Heart right ventricle (tissue), 16 donors: ENCODE results near the gene HUNK. TPM values are rescaled to one million over a fixed set of nuclear protein-coding genes. Genes with fewer than 3 reads are reported as not detected.

Experiments
- ATAC-seq, 8 donors: fragments of 200-7000 bp; cut with Tn5 transposase; one replicate each; pipeline ENCODE4 v1.9.1; 2020; ENCODE audit warnings: mild to moderate bottlenecking in 8 of 8, moderate library complexity in 8 of 8, moderate number of reproducible peaks in 1 of 8
- DNase-seq, 2 donors: peaks; one replicate each; pipeline ENCODE4 v3.0.0-alpha.2; 2020
- H3K27ac ChIP-seq, 10 donors: fragments of 200-600 bp; sonication (generic) in 2 of 10; one replicate each; pipeline versions ENCODE4 v1.5.0 to v1.8.0; 2020 to 2022; ENCODE audit warnings: mild to moderate bottlenecking in 3 of 10
- H3K27me3 ChIP-seq, 7 donors: fragments of 200-600 bp; one replicate each; pipeline ENCODE4 v1.8.0; 2021 to 2022; ENCODE audit warnings: mild to moderate bottlenecking in 2 of 7
- H3K36me3 ChIP-seq, 9 donors: fragments of 200-600 bp; sonication (generic) in 1 of 9; one replicate each; pipeline versions ENCODE4 v1.5.0 to v1.8.0; 2020 to 2022; ENCODE audit warnings: mild to moderate bottlenecking in 2 of 9
- H3K4me1 ChIP-seq, 9 donors: fragments of 200-600 bp; sonication (generic) in 1 of 9; one replicate each; pipeline versions ENCODE4 v1.5.0 to v1.8.0; 2020 to 2022; ENCODE audit warnings: mild to moderate bottlenecking in 4 of 9
- H3K4me3 ChIP-seq, 10 donors: fragments of 200-600 bp; sonication (generic) in 2 of 10; one replicate each; pipeline versions ENCODE4 v1.5.0 to v1.8.0; 2020 to 2022; ENCODE audit warnings: mild to moderate bottlenecking in 7 of 10, moderate library complexity in 2 of 10
- H3K9me3 ChIP-seq, 11 donors: fragments of 200-600 bp in 10 of 11; sonication (generic) in 2 of 11; one replicate each; pipeline versions ENCODE4 v1.5.0 to v1.8.0; 2013 to 2022; ENCODE audit warnings: mild to moderate bottlenecking in 2 of 11, control low read depth in 1 of 11, moderate library complexity in 1 of 11
- WGBS, 2 donors: extraction: QIAGEN DNeasy Blood & Tissue Kit; methylation state at CpG; one replicate each; pipeline ENCODE4 v1.1.7; 2013; ENCODE audit warnings: inconsistent platforms in 1 of 2; 5-methylcytosine and 5-hydroxymethylcytosine counted together
- intact Hi-C, 10 donors: fragments of 100-400 bp; cut with DNase I; formaldehyde crosslinking; loops; one replicate each; pipeline versions ENCODE4 v1.11.1 to v1.14.2; 2022
- polyA plus RNA-seq, 2 donors: library from polyadenylated mRNA; stranded (reverse); fragments of 200-250 nt; gene quantifications; one replicate each; pipeline ENCODE4 v1.2.3, GENCODE V29; 2013
- total RNA-seq, 10 donors: library from RNA; stranded (reverse); fragmentation: NEBNext Ultra II Directional in 3 of 10; extraction: Animal tissue kit (Norgen Biotek cat#: 25700) in 3 of 10; gene quantifications; one replicate each; pipeline versions ENCODE4 v1.2.1 to v1.2.4, GENCODE V29; 2021 to 2023
- TF ChIP-seq, protein P1 (sequence below), 9 donors: fragments of 200-600 bp; sonication (generic) in 2 of 9; IDR thresholded peaks; one replicate each; pipeline versions ENCODE4 v1.5.0 to v1.8.0; 2021 to 2022; ENCODE audit warnings: antibody characterized with exemption in 9 of 9, mild to moderate bottlenecking in 5 of 9, moderate library complexity in 1 of 9
- donor health status: Arrhythmogenic right ventricular cardiomyopathy.
- donor health status: ischemic (EF 13 %, LVEDD 7.1; RV severe dilation, severe dysfunction).
- donor health status: healthy with polysubstance abuse.
- donor health status: DM: no; HTN: yes; CAD: no.
- donor health status: DM: no; HTN: no; CAD: no.
- donor health status: ischemic (EF 25% LVEDD 6.9; RV normal size, moderate dysfunction).
- donor health status: ischemic (EF 25% LVEDD 5.7; RV mildly dilated, moderate dysfunction).
- donor health status: healthy.
- donor health status: DM: yes; HTN: yes; CAD: no.
- donor health status: Ischemic cardiomyopathy.
- donor health status: ischemic (EF 35%, LVEDD 5.7; RV mildly dilated, moderate dysfunction).
- donor health status: nonischemic (EF 11% LVEDD 7.7; RV severe dilation, severe dysfunction).
- donor health status: DM: yes; HTN: yes; CAD: no.
- donor health status: PGD.
- donor health status: ischemic (EF 29% LVEDD 5.4; RV normal size, mild dysfunction).
- donor health status: nonischemic (EF 23%, LVEDD 6.1; RV moderate dilation, normal function).

HUNK gene
- total and polyA plus RNA-seq, 12 donors = 0.04 to 0.81 (median 0.10) TPM; not detected in 2

DNA sequence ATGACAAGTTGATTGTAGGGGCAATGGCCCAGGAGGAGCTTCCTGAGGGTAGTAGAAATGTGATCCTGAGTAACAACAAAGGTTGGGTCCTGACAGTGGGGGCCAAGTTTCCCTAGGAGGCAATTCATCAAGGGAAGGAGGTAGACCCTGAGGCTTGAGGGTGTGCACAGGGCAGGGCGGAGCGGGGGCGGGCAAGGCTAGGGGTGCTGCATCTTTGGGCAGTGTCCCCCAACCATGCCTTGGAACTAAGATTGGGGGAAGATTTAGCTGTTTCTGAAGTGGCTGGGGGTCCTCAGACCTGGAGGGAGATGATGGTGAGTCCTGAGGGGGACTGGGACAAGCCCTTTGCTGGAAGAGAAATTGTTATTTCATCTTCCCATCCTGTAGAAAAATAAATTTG lies 50.9 kb downstream of the HUNK start:
- no peak overlapping the region for H3K4me3 ChIP-seq
- H3K27ac ChIP-seq = no peak overlapping the region
- ATAC-seq = no peak
- H3K27me3 ChIP-seq = no peaks in the 10 kb centered on the region
- no peaks in the 10 kb centered on the region for H3K4me1 ChIP-seq
- peaks cover 0 to 15% (median 4%) of the 10 kb centered on the region in 11 donors for H3K9me3 ChIP-seq
- DNase-seq = no peak
- intact Hi-C loops = no loop called here
- WGBS, 2 donors = 97 to 100% methylated on average over 3 of the region's 3 CpGs
- no peaks in the 10 kb centered on the region for H3K36me3 ChIP-seq
- TF ChIP-seq, protein P1, sequence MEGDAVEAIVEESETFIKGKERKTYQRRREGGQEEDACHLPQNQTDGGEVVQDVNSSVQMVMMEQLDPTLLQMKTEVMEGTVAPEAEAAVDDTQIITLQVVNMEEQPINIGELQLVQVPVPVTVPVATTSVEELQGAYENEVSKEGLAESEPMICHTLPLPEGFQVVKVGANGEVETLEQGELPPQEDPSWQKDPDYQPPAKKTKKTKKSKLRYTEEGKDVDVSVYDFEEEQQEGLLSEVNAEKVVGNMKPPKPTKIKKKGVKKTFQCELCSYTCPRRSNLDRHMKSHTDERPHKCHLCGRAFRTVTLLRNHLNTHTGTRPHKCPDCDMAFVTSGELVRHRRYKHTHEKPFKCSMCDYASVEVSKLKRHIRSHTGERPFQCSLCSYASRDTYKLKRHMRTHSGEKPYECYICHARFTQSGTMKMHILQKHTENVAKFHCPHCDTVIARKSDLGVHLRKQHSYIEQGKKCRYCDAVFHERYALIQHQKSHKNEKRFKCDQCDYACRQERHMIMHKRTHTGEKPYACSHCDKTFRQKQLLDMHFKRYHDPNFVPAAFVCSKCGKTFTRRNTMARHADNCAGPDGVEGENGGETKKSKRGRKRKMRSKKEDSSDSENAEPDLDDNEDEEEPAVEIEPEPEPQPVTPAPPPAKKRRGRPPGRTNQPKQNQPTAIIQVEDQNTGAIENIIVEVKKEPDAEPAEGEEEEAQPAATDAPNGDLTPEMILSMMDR (IDR thresholded peaks at IDR 0.05) = no peak

DNA sequence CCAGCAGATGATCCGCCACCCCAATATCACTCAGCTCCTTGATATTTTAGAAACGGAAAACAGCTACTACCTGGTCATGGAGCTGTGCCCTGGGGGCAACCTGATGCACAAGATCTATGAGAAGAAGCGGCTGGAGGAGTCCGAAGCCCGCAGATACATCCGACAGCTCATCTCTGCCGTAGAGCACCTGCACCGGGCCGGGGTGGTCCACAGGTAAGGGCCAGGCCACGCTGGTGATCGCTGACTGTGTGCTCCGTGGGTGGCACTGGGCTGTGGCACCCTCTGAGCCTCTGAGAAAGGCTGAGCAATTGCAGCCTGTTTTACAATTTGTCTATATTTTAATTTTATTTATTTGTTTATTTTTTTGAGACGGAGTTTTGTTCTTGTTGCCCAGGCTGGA lies 51.7 kb downstream of the HUNK start:
- TF ChIP-seq, protein P1 (IDR thresholded peaks at IDR 0.05) = no peak
- intact Hi-C loops = no loop called here
- 94 to 96% methylated on average over 13 of the region's 13 CpGs for WGBS, 2 donors
- H3K36me3 ChIP-seq = no peaks in the 10 kb centered on the region
- H3K9me3 ChIP-seq = peaks cover 0 to 15% (median 4%) of the 10 kb centered on the region in 11 donors
- no peaks in the 10 kb centered on the region for H3K27me3 ChIP-seq
- H3K4me1 ChIP-seq = no peaks in the 10 kb centered on the region
- H3K4me3 ChIP-seq = no peak overlapping the region
- no peak for DNase-seq
- no peak overlapping the region for H3K27ac ChIP-seq
- no peak for ATAC-seq

DNA sequence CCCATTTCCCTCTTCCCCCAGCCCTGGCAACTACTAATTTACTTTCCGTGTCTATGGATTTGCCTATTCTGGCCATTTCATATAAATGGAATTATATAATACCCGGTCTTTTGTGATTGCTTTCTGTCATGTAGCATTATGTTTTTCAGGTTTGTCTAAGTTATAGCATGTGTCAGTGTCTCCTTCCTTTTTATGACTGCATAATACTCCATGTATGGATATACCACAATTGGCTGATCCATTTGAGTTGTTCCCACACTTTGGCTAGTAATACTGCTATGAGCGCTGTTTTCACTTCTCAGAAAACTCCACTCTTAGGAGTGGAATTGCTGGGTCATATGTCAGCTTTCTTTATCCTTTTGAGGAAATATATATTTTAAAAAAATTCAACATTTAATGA lies 53.7 kb downstream of the HUNK start:
- intact Hi-C loops = no loop called here
- no peaks in the 10 kb centered on the region for H3K4me1 ChIP-seq
- H3K9me3 ChIP-seq = peaks cover 0 to 13% (median 4%) of the 10 kb centered on the region in 11 donors
- H3K36me3 ChIP-seq = no peaks in the 10 kb centered on the region
- ATAC-seq (no peak), DNase-seq (no peak)
- no peak overlapping the region for H3K27ac ChIP-seq
- H3K27me3 ChIP-seq = peaks cover 0 to 4% (median 0%) of the 10 kb centered on the region in 7 donors
- TF ChIP-seq, protein P1 (IDR thresholded peaks at IDR 0.05) = no peak
- H3K4me3 ChIP-seq = no peak overlapping the region
- 97 to 100% methylated on average over 3 of the region's 3 CpGs for WGBS, 2 donors

DNA sequence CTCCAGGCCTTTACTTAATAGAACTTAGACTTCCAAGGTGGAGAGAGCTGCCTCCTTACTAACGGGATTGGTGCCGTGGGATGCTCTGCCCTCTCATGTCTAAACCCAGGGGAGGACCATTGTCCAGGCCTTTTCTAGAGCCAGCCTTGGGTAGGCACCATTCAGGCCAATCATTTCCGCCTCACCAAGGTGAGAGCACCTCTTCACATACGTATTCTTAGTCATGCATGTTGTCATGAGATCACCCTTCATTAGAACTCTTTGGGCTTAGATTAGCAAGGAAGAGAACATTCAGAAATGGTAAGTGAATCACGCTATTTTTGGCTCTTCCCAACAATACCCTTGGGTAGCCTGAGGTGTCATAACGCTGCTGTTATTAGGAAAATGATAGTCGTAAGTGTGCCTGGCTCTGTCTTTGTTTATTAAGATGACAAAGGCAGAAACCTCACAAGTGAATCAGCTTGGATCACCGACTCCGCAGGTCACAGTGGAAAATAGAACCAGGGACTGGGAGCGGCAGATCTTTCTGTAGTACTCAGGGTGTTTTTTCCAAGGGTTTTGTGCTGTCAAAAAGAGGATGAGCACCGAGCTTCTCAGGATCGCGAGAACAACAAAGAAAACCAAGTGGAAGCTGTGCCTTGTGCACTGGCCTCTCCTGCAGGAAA lies 55.0 kb downstream of the HUNK start:
- intact Hi-C loops = no loop called here

More for the DNA sequence above, 55.0 kb downstream of the HUNK start:
- Histone ChIP-seq H3K4me1 (no peaks in the 10 kb centered on the region), H3K27me3 (peaks cover 0 to 5% (median 0%) of the 10 kb centered on the region in 7 donors), H3K9me3 (peaks cover 0 to 13% (median 4%) of the 10 kb centered on the region in 11 donors), H3K27ac (no peak overlapping the region), H3K4me3 (no peak overlapping the region), H3K36me3 (no peaks in the 10 kb centered on the region)
- DNase-seq = no peak
- no peak for ATAC-seq
- TF ChIP-seq, protein P1 (IDR thresholded peaks at IDR 0.05) = no peak
- WGBS, 2 donors = 70% methylated on average over 13 of the region's 13 CpGs
